ENCODE measurements around the gene PLA2G2F.

- no peak for TF ChIP-seq SUZ12 (IDR thresholded peaks at IDR 0.05)
- TF ChIP-seq BHLHE40 (IDR thresholded peaks at IDR 0.05; ENCODE audit: borderline replicate concordance) = no peak
- no peak for TF ChIP-seq SP1 (IDR thresholded peaks at IDR 0.05)
- no peak for TF ChIP-seq ARNT (IDR thresholded peaks at IDR 0.05)
- TF ChIP-seq FOXM1 (IDR thresholded peaks at IDR 0.05; ENCODE audit: borderline replicate concordance) = no peak
- TF ChIP-seq CTBP1 (IDR thresholded peaks at IDR 0.05; ENCODE audit: borderline replicate concordance) = no peak
- no peak for TF ChIP-seq HDGF (IDR thresholded peaks at IDR 0.05; ENCODE audit: borderline replicate concordance)
- no peak for TF ChIP-seq ELF4 (IDR thresholded peaks at IDR 0.05)
- TF ChIP-seq FOXK2 (IDR thresholded peaks at IDR 0.05) = no peak
- TF ChIP-seq NFRKB (IDR thresholded peaks at IDR 0.05) = no peak
- TF ChIP-seq TARDBP (IDR thresholded peaks at IDR 0.05) = no peak
- TF ChIP-seq FOXA1 (IDR thresholded peaks at IDR 0.05) = no peak
- no peak for TF ChIP-seq L3MBTL2 (conservative IDR thresholded peaks at IDR 0.05)
- TF ChIP-seq, protein P1, sequence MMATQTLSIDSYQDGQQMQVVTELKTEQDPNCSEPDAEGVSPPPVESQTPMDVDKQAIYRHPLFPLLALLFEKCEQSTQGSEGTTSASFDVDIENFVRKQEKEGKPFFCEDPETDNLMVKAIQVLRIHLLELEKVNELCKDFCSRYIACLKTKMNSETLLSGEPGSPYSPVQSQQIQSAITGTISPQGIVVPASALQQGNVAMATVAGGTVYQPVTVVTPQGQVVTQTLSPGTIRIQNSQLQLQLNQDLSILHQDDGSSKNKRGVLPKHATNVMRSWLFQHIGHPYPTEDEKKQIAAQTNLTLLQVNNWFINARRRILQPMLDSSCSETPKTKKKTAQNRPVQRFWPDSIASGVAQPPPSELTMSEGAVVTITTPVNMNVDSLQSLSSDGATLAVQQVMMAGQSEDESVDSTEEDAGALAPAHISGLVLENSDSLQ (IDR thresholded peaks at IDR 0.05) = no peak
Observed at GRCh38 chr1:20166051-20166450, 26.9 kb downstream of the PLA2G2F start.

Measured in HEK293T (cell line).